Measurements from ENCODE around the gene CD164L2. TPM values are rescaled to one million over a fixed set of nuclear protein-coding genes. Genes with fewer than 3 reads are reported as not detected.
A peak's percentile ranks its signal among the peaks of the same experiment; 100 is the strongest.
"Not testable (repeated sequence)": the region's sequence is repeated elsewhere in the genome, so short reads cannot be mapped to it uniquely, and the experiment has no call there.

Gene CD164L2
- polyA plus RNA-seq, 4 donors, result 0.08 to 0.68 (median 0.45) TPM

DNA sequence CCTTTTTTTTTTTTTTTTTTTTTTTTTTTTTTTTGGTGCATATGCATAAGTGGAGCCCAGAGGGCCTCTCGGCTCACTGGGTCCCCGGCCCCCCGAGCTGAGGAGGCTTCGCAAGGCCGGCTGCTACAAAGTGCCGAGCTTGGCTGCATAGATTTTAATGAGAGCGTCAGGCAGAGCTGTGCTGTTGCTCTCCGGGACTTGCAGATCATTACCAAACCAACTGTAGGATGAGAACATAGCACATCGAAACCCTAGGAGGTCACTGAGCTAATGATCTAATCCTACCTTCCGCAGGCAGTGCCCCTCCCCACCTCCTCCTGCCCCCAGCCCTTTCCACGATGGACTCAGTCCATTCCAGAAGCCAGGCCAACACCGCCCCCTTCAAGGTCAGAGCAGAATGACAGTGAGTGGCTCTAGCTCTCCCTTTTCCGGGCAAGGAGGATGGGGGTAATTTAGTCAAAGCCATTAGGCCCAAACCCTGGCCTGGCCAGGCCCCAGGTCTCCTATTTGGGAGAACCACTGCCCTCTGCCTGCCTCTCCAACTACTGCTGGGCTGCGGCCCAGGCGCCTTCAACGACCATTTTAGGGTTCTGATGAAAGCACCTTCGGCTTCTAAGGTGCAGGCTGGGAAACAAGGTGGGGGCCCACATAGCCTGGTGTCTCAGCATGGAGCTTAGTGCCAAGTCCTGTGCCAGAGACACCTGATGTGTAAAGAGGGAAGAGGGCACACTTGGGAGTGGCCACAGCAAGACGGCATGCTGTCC lies 22.6 kb upstream of the CD164L2 start:
- not testable (repeated sequence) for DNase-seq (ENCODE audit: low read depth in 4 of 4, low spot score in 2 of 4)

DNA sequence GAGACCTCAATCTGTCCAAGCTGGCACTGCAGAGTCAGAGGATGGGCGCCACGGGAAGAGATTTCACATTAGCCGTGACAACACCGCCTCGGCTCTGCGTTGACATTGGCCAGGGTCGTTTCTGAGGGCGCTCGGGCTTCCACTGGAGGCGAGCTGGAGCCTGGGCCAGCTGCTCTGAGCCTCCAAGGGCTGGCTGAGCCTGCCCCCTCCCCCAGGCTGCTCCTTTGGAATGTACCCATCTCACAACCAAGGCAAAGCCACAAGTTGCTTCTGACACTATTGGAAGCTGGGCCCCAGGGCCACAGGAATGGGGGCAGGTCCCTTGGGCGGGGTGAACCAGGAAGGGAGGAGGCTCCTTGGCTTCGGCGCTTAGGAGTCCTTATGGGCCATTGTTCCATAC lies 21.9 kb upstream of the CD164L2 start:
- DNase-seq (ENCODE audit: low read depth in 4 of 4, low spot score in 2 of 4), result no peak

DNA sequence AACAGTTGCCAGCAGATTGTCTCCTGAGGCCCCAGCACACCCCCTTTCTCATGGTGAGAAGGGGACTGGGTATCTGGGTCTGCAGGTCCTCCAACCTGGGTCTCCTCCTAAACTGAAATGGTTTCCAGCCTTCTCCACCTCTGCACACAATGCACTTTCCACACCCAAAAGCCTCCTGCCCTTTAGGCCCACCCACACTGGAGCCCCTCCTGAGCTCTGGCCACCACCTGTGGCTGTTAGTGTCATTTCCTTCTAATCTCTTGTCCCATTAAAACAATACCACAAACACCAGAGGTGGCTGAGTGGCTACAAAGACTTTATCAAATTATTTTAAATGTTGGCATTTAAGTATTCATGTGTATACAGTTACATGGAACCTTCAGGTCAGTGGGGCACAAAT lies 20.8 kb upstream of the CD164L2 start:
- no peak for DNase-seq (ENCODE audit: low read depth in 4 of 4, low spot score in 2 of 4)

DNA sequence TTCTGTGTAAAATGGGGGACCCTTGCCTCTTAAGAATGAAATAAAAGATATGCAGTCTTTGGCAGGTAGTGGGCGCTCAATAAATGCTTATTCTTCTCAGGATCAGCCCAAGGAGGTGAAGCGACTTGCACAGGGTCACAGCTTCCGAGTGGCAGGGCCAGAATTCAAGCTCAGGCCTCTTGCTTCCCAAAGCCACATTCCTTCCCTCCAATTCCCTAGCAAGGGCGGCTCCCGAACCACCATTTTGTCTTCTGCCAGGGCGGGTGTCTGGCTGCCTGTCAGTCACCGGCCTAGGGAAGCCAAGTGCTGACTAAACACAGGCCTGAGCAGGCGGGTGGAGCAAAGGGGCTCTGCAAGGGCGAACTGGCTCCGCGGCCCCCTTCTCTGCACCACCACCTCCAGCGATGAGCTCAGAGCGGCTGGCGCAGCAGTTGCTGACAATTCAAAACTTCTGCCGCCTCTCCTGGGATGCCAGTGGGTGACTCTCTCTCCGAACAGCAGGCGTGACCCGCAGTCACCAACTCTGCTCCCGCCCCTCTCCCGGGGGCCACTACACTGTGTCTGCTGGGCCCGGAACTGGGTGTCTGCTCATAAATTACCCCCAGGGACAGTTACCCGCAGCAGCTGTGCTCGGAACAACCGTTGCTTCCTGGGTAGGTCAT lies 20.1 kb upstream of the CD164L2 start:
- no peak for DNase-seq (ENCODE audit: low read depth in 4 of 4, low spot score in 2 of 4)

DNA sequence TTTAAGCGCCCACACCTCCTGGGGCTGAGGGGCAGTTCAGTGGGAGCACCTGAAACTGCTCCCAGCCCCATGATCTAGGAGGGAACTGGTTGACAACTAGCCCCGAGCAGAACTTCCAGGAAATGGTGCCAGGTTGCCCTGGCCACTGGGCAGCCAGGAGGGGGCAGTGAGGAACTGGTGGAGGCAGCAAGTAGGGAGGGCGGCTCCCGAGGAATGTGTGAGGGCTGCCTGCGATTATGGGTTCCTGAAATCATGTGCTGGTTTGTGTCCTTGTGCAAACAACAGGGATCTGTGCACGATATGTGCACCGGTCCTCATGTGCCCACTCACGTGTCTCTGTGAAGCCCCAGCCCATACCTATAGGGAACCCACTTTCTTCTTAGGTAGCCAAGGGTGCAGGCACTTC lies 19.2 kb upstream of the CD164L2 start:
- DNase-seq (ENCODE audit: low read depth in 4 of 4, low spot score in 2 of 4), result no peak

DNA sequence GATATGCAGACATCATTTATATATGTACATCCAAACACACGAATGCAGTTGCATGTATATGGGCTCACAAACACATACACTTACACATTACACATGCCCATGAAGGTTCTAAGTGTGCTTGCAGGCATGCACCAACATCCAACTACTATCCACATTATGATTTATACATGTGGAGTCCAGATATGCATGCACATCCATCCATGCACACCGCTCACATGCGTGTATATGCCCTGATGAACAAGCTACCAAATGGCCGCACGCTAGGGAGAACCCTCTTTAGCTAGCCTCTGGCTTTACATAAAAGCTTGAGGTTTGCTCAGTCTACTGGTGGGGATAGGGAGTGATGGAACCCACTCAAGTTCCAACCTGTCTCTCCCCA lies 17.8 kb upstream of the CD164L2 start:
- no peak for DNase-seq (ENCODE audit: low read depth in 4 of 4, low spot score in 2 of 4)

DNA sequence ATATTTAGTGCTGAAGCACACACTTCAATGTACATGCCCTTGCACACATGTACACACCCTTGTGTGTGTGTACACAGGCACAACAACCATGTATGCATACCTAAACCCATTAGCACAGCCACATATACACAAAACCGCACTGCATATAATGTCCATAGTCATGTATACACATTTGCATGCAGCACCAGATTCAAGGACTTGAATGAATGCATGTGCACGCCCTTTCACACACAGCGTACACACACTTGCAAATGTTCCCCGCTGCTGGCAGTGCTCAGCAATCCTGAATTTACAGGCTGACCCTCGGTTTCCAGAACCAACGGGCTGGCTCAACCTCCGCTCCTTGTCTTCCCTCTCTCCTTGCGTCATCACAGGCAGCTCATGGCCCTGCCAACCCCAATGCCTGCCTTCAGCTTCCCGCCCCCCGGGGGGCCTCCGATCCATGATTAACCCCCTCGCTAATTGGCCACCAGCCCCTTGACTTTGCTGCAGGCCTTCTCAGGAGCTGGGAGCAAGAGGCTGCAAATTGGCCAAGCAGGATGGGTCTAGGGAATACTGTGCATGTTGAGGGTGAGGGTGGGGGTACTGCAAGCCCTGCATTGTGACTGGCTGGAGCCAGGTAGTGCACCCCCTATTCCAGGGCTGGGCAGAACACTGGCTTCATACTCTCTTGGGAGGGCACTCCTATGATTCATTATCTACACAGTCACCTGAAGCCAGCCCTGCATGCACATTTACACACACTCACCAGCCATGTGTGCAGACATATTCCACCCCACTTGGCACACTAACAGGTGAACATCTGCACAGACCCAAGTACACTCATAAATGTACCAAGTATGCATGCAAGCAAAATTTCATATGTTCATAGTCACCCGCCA lies 17.2 kb upstream of the CD164L2 start:
- no peak for DNase-seq (ENCODE audit: low read depth in 4 of 4, low spot score in 2 of 4)

DNA sequence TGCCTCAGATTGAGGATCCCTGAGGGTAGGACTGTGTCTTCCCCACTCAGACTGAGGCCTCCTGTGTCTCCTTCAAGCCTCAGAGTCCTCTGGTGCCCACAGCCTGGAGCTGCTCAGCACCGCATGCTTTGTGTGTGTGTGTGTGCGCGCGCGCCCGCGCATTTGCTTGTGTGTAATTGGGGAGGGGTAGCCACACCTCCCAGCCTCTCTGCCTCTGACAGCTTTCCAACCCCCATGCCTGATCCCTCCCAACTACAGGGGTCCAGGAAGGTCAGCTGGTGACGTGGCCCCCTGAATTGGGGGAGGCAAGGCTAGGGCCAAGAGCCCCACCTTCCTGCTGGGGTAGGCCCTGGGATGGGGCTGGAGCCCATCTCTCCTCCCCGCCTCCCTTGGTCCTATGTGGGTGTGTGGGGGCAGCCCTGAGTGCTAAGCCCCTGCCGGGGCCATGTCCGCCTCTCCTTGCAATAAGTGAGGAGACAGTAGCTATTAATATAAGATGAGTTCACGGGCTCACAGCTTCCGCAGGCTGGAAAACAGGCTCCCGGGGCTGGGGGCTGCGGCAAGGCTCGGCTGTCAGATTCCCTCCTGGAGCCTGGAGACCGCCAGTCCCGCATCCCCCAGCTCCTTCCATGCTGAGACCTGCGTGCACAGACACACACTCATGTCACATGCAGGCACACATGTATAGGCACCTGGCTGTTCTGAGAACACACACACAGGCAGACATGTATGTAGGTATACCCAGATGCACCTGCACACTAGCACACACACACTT lies 16.3 kb upstream of the CD164L2 start:
- no peak for DNase-seq (ENCODE audit: low read depth in 4 of 4, low spot score in 2 of 4)

DNA sequence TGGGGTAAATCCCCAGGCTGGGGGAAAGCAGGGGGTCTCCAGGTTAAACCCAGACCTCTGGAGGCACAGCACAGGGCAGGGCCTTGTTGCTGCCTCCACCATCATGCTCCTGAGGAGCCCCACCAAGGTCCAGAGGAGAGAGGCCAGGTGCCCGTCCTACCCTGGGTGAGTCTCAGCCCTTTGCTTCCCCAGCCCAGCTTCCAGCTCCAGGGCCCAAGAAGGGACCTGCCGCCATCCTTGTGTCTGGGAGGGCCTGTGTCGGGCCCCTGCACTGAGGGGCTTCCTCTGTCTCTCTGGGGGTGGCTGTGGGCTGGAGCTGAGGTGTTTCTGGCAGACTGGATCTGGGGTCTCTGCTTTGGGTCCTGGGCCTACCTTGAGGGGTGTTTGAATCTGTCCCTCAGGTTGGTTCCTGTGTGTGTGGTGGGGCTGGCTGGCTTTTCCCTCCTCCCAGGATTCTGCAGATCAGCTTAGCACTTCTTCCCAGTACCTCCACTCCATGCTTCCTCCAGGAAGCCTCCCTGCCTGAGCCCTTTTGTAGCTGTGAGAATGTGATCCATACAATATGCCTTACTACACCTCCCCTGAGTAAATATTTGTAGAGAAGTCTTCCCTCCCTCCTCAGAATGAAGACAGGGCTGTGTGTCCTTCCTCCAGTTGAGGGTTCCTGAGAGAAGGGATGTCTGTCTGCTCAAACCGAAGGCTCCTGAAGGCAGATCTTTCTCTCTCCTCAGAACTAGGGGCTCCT lies 15.4 kb upstream of the CD164L2 start:
- DNase-seq (ENCODE audit: low read depth in 4 of 4, low spot score in 2 of 4), result no peak

DNA sequence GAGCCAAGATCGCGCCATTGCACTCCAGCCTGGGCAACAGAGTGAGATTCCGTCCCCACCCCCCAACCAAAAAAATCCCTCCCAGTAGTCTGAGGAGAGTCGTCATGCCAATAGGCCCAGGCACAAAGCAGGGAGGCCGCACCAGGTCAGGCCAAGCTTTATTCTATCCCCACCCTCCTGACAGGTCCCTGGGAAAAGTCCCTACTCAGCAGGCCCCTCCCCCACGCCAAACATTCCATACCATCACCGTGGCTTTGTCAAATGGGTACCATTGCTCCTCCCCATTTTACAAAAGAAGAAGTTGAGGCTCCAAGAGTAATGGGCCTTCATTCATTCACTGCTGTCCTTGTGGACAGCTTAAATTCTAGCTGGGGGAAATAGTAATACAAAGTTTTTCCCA lies 14.6 kb upstream of the CD164L2 start:
- DNase-seq (ENCODE audit: low read depth in 4 of 4, low spot score in 2 of 4), result no peak

DNA sequence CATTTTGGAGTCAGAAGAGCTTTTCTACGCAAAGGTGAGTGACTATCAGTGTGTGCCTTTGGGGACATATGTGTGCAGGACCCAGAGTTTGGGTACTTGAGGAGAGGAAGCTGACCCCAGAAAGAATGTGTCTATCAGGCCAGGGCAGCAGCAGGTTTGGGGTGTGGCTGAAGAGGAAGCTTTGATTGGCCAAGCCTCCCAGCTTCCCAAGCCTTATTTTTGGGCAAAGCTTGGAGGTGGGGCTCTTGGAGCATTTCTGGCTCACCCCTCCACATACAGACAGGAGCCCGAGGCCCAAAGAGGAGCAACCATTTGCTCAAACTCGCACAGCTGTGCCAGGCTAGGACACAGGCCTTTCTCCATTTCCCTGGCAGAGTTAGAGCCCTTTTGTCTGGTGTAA lies 14.0 kb upstream of the CD164L2 start:
- DNase-seq (ENCODE audit: low read depth in 4 of 4, low spot score in 2 of 4), result no peak

DNA sequence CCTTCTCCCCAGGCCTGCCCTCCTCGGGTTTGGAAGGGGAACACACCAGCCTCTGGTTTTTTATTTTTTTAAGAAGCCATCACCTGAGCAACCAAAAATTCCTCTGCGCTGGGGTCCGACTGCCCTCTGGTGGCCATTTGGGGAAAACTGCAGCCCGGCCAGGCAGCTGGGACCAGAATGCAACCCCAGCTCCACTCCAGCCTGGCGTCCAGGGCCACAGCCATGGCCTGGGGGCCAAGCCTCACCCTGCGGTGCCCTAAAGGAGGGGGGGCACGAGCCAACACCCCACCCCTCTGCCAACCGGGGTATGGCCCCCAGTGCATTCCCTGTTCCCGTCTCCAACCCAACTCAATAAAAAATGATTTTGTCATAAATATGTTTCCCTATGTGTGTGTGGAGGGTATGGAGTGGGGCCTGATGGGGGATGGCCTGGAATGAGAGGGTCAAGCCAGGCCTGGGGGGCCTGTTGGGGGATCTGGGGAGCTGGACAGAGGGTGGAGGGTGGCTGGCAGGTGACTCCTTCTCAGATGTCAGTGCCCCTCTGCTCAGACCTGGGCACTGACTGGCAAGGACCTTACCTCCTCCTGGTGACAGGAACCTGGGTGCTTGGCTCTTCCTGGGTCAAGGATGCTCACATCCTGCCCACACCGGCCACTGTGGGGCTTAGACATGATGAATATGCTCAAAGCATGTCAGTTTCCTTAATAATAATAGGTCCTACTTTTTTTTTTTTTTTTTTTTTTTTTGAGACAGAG lies 12.5 kb upstream of the CD164L2 start:
- no peak for DNase-seq (ENCODE audit: low read depth in 4 of 4, low spot score in 2 of 4)

DNA sequence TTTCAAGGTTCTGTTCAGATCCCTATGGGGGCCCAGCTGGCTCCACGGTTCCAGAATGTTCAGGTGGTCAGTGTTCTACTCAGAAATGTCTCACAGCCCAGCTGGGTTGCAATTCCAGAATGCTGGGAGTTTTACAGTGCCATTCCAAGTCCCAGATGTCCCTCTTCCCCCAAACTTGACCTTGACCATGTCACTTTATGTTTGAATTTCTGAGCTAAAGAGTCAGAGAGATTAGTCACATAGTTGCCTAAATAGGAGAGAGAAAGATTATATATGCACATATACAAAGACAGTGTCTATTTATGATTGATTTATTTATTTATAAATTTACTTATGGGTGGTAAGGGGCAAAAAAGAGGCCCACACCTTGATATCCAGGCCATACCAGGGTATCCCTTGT lies 11.8 kb upstream of the CD164L2 start:
- DNase-seq (ENCODE audit: low read depth in 4 of 4, low spot score in 2 of 4), result no peak

DNA sequence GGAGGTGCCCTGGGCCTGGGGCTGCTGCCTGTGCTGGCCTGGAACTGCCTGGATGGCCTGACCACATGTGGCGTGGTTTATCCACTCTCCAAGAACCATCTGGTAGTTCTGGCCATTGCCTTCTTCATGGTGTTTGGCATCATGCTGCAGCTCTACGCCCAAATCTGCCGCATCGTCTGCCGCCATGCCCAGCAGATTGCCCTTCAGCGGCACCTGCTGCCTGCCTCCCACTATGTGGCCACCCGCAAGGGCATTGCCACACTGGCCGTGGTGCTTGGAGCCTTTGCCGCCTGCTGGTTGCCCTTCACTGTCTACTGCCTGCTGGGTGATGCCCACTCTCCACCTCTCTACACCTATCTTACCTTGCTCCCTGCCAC lies 11.1 kb upstream of the CD164L2 start:
- DNase-seq (ENCODE audit: low read depth in 4 of 4, low spot score in 2 of 4), result no peak

DNA sequence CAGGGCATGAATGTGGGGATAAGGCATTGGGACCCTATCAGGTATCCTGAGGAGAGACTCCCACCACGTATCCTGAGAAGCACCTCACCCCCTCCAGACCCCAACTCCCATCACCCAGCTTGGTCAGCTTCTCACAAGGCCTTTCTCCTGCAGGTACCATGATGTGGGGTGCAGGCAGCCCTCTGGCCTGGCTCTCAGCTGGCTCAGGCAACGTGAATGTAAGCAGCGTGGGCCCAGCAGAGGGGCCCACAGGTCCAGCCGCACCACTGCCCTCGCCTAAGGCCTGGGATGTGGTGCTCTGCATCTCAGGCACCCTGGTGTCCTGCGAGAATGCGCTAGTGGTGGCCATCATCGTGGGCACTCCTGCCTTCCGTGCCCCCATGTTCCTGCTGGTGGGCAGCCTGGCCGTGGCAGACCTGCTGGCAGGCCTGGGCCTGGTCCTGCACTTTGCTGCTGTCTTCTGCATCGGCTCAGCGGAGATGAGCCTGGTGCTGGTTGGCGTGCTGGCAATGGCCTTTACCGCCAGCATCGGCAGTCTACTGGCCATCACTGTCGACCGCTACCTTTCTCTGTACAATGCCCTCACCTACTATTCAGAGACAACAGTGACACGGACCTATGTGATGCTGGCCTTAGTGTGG lies 10.6 kb upstream of the CD164L2 start:
- DNase-seq (ENCODE audit: low read depth in 4 of 4, low spot score in 2 of 4), result no peak

DNA sequence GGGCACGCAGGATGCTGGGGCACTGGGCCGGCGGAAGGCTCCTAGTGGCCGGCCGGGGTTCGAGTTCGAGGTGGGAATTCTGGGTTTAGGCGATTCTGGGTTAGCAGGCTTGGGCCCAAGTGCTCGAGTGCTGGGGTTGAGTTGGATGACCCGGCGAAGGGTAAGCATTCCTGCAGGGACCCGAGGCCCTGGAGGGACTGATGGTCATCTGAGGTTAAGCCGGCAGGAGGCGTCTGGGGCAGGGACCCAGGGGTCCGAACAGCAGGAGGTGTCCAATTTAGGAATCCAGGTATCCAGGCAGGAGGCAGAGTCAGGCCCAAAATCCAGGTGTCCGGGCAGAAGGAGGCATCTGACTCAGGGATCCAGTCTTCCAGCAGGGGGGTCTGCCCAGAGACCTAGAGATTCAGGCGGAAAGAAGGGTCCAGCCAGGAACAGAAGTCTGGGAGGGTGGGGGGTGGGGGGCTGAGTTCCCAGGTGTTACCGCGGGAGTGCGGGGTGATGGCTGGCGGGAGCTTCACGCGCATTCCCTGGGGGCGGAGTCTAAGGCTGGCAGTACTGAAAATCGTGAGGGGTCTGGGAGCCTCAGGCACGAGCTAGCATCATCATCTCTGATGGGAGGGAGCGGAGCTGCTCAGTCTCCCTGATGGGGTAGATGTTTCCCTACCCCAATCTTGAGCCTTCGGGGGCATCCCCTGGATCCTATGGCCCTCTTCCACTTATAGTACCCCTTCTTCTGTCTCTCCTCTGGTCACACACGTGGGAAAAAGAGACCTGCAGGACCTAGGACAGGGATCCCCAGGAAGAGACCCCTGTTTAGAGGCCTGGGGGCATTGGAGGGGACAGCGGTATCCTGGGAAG lies 9.9 kb upstream of the CD164L2 start:
- no peak for DNase-seq (ENCODE audit: low read depth in 4 of 4, low spot score in 2 of 4)

DNA sequence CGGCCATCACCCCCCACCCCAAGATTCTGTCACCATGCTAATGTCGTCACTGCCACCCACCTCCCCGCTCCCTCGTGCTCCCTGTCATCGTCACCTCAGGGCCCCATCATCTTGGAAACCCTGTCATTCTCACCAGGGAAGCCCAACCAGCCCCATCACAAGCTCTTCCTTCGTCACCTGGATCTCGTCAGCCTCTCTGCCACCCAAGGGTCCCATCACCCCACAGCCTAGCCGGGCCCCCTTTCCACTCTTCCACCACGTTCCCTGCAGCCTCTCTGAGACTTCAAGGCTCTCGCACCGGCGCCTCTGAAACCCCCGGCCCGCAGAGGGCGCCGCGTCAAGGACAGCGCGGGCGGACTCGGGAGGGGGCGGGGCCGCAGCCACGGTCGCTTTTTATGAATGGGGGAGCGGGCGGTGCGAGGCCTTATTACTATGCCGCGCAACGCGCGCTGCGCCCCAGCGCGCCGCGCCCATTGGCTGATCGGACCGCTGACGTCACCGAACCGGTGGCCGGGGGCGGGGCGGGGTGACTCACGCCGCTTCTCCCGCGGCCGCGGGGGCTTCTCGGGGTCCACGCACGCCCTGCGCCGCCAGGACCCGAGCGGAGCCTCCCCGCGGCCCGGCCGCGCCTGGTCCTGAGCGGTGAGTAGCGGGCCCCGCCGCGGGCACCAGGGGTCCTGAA lies 9.1 kb upstream of the CD164L2 start, which contains the start of gene GPR3:
Gene GPR3, plus strand, starts transcription at position 527 of the 682 bp plus-strand sequence. CDS start 1,177 bp downstream, outside the sequence.
- DNase-seq (ENCODE audit: low read depth in 4 of 4, low spot score in 2 of 4), result peak in 1 of 4 donors; percentile 76
